GM21825 (cell line): Measurements from ENCODE around the gene CPHXL.

ENCODE experiments used
- ATAC-seq: cut with Tn5 transposase; IDR thresholded peaks from one replicate; pipeline ENCODE4 v1.9.1; 2021; ENCODE audit warnings: mild to moderate bottlenecking, moderate library complexity; ENCODE audit not compliant: unreplicated experiment

The CPHXL gene

GRCh38 chr16:75726390-75726789, at the start of gene CPHXL:
CPHXL (minus strand) TSS chr16:75726490; CDS start chr16:75726442, 48 bp downstream.
- no peak for ATAC-seq

DNA sequence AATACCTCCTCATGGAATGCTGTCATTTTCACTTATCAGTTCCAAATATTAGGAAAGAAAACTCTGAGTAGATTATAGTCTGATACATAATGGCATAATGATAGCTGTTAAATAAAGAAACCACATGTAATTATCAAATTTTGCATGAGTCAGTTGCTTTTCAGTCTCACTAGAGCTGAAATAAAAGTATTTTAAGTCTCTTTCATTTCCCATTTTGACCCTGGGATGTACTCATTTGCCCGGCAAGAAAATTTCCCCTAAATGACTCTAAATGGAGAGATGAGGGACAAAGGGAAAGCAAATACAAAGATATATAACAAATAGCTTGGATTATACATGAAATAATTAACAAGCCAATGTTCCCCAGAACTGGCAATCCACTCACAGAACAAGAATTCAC, 47.9 kb upstream of the CPHXL start:
- no peak for ATAC-seq

DNA sequence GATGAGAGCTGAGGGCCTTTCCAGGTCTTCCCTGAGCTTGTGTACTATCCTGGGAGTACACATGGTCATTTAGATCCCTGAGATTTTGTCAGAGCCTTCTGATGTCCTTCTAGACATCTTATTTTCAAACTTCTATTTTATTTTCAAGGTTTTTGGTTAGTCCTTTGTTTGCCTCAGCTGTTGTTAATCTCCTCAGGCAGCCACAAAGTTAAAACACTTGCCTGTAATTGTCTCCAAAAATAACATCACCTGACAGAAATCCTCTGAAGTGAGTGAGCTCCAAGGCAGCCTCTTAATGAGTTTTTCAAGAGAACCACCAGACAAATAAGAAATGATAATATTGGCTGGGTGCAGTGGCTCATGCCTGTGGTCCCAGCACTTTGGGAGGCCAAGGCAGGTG, 43.8 kb upstream of the CPHXL start:
- ATAC-seq, result no peak

GRCh38 chr16:75764154-75764768, 38.0 kb upstream of the CPHXL start:
- peak; percentile 91 for ATAC-seq

DNA sequence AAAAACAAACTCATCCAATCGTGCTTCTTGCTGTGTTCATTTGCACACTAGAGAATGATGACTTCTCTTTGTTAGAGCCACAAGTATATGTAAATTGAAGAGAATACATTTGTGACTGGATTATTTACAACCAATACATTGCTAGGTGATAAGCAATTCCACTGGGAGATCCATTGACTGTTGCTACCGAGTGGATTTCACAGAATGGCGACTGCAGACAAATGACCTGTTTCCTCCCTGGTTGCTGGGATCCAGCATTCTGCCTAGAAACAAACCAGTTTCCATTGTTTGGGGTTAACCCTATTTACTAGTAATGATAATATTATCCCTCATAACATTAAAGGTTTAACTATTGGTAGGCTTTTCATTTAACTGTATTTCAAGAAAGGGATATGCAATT, 36.9 kb upstream of the CPHXL start:
- no peak for ATAC-seq

DNA sequence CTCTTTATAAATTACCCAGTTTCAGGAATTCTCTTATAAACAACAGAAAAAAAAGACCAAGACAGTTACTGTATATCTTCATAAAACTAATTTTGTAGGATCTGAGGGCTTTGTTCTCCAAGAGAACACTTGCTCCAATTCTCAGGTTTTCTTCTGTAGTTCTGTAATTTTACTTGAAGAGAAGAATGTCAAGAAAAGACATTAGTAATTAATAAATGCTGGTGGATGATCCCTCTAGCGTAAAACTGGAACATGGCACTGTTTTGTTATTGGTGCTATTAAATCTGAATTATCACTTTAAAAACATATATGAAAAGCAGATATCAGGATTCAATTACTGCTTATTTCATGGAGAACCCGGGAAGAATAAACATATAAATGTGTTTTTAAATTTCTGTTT, 36.5 kb upstream of the CPHXL start:
- no peak for ATAC-seq

GRCh38 chr16:75761108-75761507, 34.8 kb upstream of the CPHXL start:
- ATAC-seq, result peak; percentile 8

- no peak for ATAC-seq
These were observed 33.8 kb upstream of the CPHXL start for GRCh38 chr16:75760018-75760519.

- no peak for ATAC-seq
These were observed 31.9 kb upstream of the CPHXL start for GRCh38 chr16:75758215-75758614.

DNA sequence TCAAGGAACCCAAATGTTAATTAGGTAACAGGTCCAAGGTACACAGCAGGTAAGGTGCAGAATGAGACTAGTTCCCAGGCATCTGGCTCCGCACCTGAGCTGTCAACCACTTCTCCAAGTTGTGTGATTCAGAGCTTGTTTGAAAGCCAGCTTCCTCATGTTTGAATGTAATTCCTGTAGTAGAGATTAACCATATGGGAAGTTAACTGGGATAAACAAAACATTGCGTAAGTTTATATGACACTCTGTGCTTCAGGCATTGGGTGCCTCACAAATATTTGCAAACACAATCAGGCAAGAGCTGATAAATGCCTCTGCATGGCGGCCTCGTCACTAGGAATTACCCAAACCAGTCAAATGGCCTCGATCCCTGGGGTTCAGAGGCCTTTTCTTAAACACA, 27.9 kb upstream of the CPHXL start:
- ATAC-seq, result no peak

DNA sequence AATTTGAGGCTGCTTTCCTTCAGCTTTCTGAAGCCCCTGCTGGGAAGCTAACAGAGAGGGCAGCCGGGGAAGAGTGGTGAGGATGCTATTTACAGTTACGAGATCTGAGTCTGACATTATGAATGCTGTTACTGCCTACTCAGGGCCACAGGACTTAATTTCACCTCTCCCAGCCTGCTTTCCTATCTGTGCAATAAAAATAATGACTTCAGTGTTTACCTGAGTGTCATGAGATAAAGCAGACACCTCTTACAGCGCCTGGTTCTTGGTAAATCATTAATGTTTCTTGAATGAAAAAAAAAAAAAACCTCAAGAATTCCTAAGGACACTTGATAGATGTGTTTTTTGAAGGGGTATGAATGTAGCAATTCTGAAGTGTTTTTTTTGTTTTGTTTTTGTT, 24.2 kb upstream of the CPHXL start:
- ATAC-seq, result no peak

DNA sequence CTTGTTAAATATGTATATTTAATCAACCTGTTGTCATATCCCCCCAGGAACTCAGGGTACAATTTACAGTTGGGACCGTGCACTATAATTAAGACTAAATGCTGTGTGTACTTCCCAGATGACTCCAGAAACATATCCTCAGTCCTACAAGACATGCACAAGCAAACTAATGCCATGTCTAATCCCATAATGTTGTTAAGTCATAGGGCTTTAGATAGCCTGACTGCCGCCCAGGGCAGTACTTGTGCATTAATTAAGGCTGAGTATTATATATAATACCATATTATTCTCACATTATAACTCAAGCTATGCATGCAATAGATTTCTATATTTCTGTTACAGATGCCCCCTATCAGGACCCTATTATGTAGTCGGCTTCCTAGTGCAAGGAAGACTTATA, 20.1 kb upstream of the CPHXL start:
- no peak for ATAC-seq

- no peak for ATAC-seq
These were observed 19.5 kb upstream of the CPHXL start for GRCh38 chr16:75745823-75746222.

DNA sequence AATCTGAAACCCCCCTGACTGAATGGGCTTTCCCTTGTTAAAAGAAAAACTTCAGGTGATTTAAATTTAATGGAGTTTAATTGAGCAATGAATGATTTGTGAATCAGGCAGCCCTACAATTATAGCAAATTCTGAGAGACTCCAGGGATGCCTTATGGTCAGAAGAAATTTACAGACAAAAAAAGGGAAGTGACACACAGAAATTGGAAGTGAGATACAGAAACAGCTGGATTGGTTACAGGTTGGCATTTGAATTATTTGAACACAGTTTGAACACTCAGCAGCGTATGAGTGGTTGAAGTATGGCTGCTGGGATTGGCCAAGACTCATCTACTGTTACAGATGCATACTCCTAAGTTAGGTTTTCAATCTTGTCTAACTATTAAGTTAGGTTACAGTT, 19.0 kb upstream of the CPHXL start:
- ATAC-seq, result no peak

- no peak for ATAC-seq
These were observed 16.2 kb upstream of the CPHXL start for GRCh38 chr16:75742424-75743047.

GRCh38 chr16:75733305-75734211, 7.3 kb upstream of the CPHXL start:
- no peak for ATAC-seq

GRCh38 chr16:75732871-75733270, 6.6 kb upstream of the CPHXL start:
- ATAC-seq, result no peak

- no peak for ATAC-seq
These were observed 931 bp upstream of the CPHXL start for GRCh38 chr16:75727221-75727620.

GRCh38 chr16:75718452-75718851, 7.8 kb downstream of the CPHXL start:
- no peak for ATAC-seq

GRCh38 chr16:75714661-75715060, 11.6 kb downstream of the CPHXL start:
- no peak for ATAC-seq

- no peak for ATAC-seq
These were observed 15.9 kb downstream of the CPHXL start for GRCh38 chr16:75710344-75710743.

- no peak for ATAC-seq
These were observed 23.0 kb downstream of the CPHXL start for GRCh38 chr16:75703306-75703705.
